ENCODE measurements around the gene BCAT1. TPM values are rescaled to one million over a fixed set of nuclear protein-coding genes. Genes with fewer than 3 reads are reported as not detected.

The BCAT1 gene
- total RNA-seq, 1 experiment from 2014 or later: 0.74 TPM

DNA sequence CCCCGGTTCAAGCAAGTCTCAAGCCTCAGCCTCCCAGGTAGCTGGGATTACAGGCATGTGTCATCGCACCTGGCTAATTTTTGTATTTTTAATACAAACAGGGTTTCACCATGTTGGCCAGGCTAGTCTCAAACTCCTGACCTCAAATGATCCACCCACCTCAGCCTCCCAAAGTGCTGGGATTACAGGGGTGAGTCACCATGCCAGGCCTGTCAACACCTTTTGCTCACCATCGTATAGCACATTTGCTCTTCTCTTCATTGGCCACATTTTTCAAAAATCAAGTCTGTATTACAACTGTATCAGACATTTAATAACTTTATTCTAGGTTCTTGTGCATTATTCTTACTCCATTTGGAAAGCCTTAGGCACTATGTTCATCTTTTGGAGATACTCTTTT, 50.3 kb downstream of the BCAT1 start:
- ChIA-PET CTCF (no interaction called here), POLR2A (no interaction called here), RAD21 (ENCODE audit: low non-redundant PET in 1 of 2, low total read pairs in 2 of 2, uncharacterized antibody in 2 of 2, unreplicated experiment in 2 of 2) (no interaction called here)
- Histone ChIP-seq H3K36me3 (ENCODE audit: control insufficient read depth in 1 of 2, insufficient read depth in 2 of 2, low read length in 2 of 2) (no peaks in the 10 kb centered on the region), H3K79me2 (ENCODE audit: insufficient read depth, low read length) (no peaks in the 10 kb centered on the region), H3K27me3 (ENCODE audit: insufficient read depth, low read length) (no peaks in the 10 kb centered on the region), H2AFZ (ENCODE audit: low read depth, low read length, poor library complexity, severe bottlenecking) (no peak overlapping the region), H3K4me3 (replicated peaks in 1 of 2; ENCODE audit: low read depth in 1 of 2, low read length in 2 of 2) (no peak overlapping the region), H3K27ac (ENCODE audit: low read depth, low read length) (no peak overlapping the region), H3K9me3 (ENCODE audit: control insufficient read depth in 1 of 2, insufficient read depth in 1 of 2, low read depth in 1 of 2, low read length in 2 of 2) (no peaks in the 10 kb centered on the region), H4K20me1 (ENCODE audit: insufficient read depth) (no peaks in the 10 kb centered on the region), H3K9ac (ENCODE audit: low read length) (no peak overlapping the region), H3K4me2 (ENCODE audit: low read length) (no peak overlapping the region), H3K4me1 (ENCODE audit: control insufficient read depth in 1 of 2, insufficient read depth in 2 of 2, low read length in 2 of 2) (peaks cover 0 to 5% of the 10 kb centered on the region in 2 experiments; a peak in 2 of 4 replicates), H3K9me2 (ENCODE audit: insufficient read depth) (no peaks in the 10 kb centered on the region)
- TF ChIP-seq SRF (IDR thresholded peaks at IDR 0.05; ENCODE audit: low read depth): no peak
- no peak for TF ChIP-seq FOSL1 (IDR thresholded peaks at IDR 0.05; ENCODE audit: low read depth)
- TF ChIP-seq, protein P1, sequence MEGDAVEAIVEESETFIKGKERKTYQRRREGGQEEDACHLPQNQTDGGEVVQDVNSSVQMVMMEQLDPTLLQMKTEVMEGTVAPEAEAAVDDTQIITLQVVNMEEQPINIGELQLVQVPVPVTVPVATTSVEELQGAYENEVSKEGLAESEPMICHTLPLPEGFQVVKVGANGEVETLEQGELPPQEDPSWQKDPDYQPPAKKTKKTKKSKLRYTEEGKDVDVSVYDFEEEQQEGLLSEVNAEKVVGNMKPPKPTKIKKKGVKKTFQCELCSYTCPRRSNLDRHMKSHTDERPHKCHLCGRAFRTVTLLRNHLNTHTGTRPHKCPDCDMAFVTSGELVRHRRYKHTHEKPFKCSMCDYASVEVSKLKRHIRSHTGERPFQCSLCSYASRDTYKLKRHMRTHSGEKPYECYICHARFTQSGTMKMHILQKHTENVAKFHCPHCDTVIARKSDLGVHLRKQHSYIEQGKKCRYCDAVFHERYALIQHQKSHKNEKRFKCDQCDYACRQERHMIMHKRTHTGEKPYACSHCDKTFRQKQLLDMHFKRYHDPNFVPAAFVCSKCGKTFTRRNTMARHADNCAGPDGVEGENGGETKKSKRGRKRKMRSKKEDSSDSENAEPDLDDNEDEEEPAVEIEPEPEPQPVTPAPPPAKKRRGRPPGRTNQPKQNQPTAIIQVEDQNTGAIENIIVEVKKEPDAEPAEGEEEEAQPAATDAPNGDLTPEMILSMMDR (IDR thresholded peaks at IDR 0.05 in 2 of 3, conservative IDR thresholded peaks at IDR 0.05 in 1 of 3; ENCODE audit: borderline replicate concordance in 1 of 3, insufficient read depth in 1 of 3, low read depth in 2 of 3, low read length in 2 of 3): no peak
- TF ChIP-seq ZFX (IDR thresholded peaks at IDR 0.05): no peak
- no peak for TF ChIP-seq ZNF274 (IDR thresholded peaks at IDR 0.05; ENCODE audit: low read depth, low read length)
- no peak for TF ChIP-seq CEBPB (IDR thresholded peaks at IDR 0.05; ENCODE audit: low read depth)
- no peak for TF ChIP-seq EZH2phosphoT487 (IDR thresholded peaks at IDR 0.05; ENCODE audit: borderline replicate concordance)
- no peak for TF ChIP-seq POLR2AphosphoS5 (IDR thresholded peaks at IDR 0.05; ENCODE audit: low read depth, low read length)
- TF ChIP-seq POLR2A (IDR thresholded peaks at IDR 0.05; ENCODE audit: borderline replicate concordance, extremely low read depth, insufficient read depth, insufficient read length): no peak
- TF ChIP-seq, protein P2, sequence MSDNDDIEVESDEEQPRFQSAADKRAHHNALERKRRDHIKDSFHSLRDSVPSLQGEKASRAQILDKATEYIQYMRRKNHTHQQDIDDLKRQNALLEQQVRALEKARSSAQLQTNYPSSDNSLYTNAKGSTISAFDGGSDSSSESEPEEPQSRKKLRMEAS (IDR thresholded peaks at IDR 0.05): no peak
- TF ChIP-seq ELF1 (IDR thresholded peaks at IDR 0.05; ENCODE audit: borderline replicate concordance, low read depth): no peak
- BruUV-seq (replicated peaks): no TSS peak
- DNase-seq (ENCODE audit: low read depth, low spot score): no peak
- intact Hi-C loops (cut with micrococcal nuclease): no loop called here
- ATAC-seq: no peak

All from HCT116 (cell line).